HCEC 1CT (cell line): ENCODE measurements around the gene CFLAR.
"Not testable (repeated sequence)": the region's sequence is repeated elsewhere in the genome, so short reads cannot be mapped to it uniquely, and the experiment has no call there.

Experiments
- DNase-seq: peaks from one replicate; pipeline ENCODE4 v3.0.0-alpha.2; 2017

The CFLAR gene

GRCh38 chr2:201149821-201150165 lies 33.8 kb downstream of the CFLAR start:
- DNase-seq = peak; percentile 78

GRCh38 chr2:201150454-201151020 lies 34.6 kb downstream of the CFLAR start:
- DNase-seq = no peak

GRCh38 chr2:201151127-201151981 lies 35.4 kb downstream of the CFLAR start:
- peak; percentile 94 for DNase-seq

GRCh38 chr2:201152517-201152916 lies 36.6 kb downstream of the CFLAR start:
- no peak for DNase-seq

- no peak for DNase-seq
These were observed 37.2 kb downstream of the CFLAR start for GRCh38 chr2:201152999-201153815.

GRCh38 chr2:201154615-201155399 lies 38.8 kb downstream of the CFLAR start:
- no peak for DNase-seq

- no peak for DNase-seq
These were observed 40.1 kb downstream of the CFLAR start for GRCh38 chr2:201156036-201156435.

GRCh38 chr2:201156640-201157039 lies 40.7 kb downstream of the CFLAR start:
- no peak for DNase-seq

GRCh38 chr2:201157694-201158093 lies 41.7 kb downstream of the CFLAR start:
- DNase-seq = no peak

GRCh38 chr2:201158111-201158929 lies 42.4 kb downstream of the CFLAR start:
- DNase-seq = peak; percentile 73

GRCh38 chr2:201164166-201164565 lies 48.2 kb downstream of the CFLAR start:
- DNase-seq = peak; percentile 37

GRCh38 chr2:201167546-201167945 lies 51.6 kb downstream of the CFLAR start:
- DNase-seq = no peak

- not testable (repeated sequence) for DNase-seq
These were observed 52.5 kb downstream of the CFLAR start for GRCh38 chr2:201168496-201168895.

- no peak for DNase-seq
These were observed 55.4 kb downstream of the CFLAR start for GRCh38 chr2:201171259-201171814.

GRCh38 chr2:201172279-201172678 lies 56.3 kb downstream of the CFLAR start:
- DNase-seq = no peak

- no peak for DNase-seq
These were observed 58.7 kb downstream of the CFLAR start for GRCh38 chr2:201174687-201175086.

GRCh38 chr2:201176081-201176481 lies 60.1 kb downstream of the CFLAR start:
- no peak for DNase-seq

GRCh38 chr2:201180010-201180409 lies 64.0 kb downstream of the CFLAR start:
- no peak for DNase-seq

- peak; percentile 78 for DNase-seq
These were observed 66.8 kb downstream of the CFLAR start, which contains the start of gene CASP10 for GRCh38 chr2:201182650-201183364. CASP10 (plus strand) TSS chr2:201183141; CDS start chr2:201185778, 2,637 bp downstream.

- no peak for DNase-seq
These were observed 67.4 kb downstream of the CFLAR start for GRCh38 chr2:201183365-201183727.

- not testable (repeated sequence) for DNase-seq
These were observed 67.9 kb downstream of the CFLAR start for GRCh38 chr2:201183835-201184234.
